Aorta (tissue), 5 donors: ENCODE data around the gene MT1H. TPM values are rescaled to one million over a fixed set of nuclear protein-coding genes. Genes with fewer than 3 reads are reported as not detected.
"Not testable (repeated sequence)": the region's sequence is repeated elsewhere in the genome, so short reads cannot be mapped to it uniquely, and the experiment has no call there.

Experiments used
- ATAC-seq: fragments of 200-7000 bp; cut with Tn5 transposase; one replicate; pipeline ENCODE4 v1.9.1; 2022; ENCODE audit warnings: moderate library complexity; ENCODE audit not compliant: low FRiP score
- DNase-seq, 2 donors: peaks; one replicate each; pipeline ENCODE4 v3.0.0-alpha.2; 2020
- H3K27ac ChIP-seq, 2 donors: one replicate each; pipeline ENCODE4 v1.5.1; 2013; ENCODE audit warnings: low read length in 2 of 2, mild to moderate bottlenecking in 2 of 2, moderate library complexity in 2 of 2, control low read depth in 1 of 2, inconsistent platforms in 1 of 2, low read depth in 1 of 2
- H3K27me3 ChIP-seq, 2 donors: one replicate each; pipeline ENCODE4 v1.6.1; 2013; ENCODE audit warnings: control low read depth in 1 of 2, low read length in 1 of 2, mild to moderate bottlenecking in 1 of 2, moderate library complexity in 1 of 2; ENCODE audit not compliant: insufficient read depth in 2 of 2, control insufficient read depth in 1 of 2
- H3K36me3 ChIP-seq, 2 donors: one replicate each; pipeline ENCODE4 v1.6.1; 2013; ENCODE audit warnings: control low read depth in 1 of 2, low read length in 1 of 2, mild to moderate bottlenecking in 1 of 2; ENCODE audit not compliant: insufficient read depth in 2 of 2, control insufficient read depth in 1 of 2
- H3K4me1 ChIP-seq, 2 donors: one replicate each; pipeline ENCODE4 v1.6.1; 2013; ENCODE audit warnings: low read length in 2 of 2, control low read depth in 1 of 2, mild to moderate bottlenecking in 1 of 2, moderate library complexity in 1 of 2; ENCODE audit not compliant: insufficient read depth in 2 of 2, control insufficient read depth in 1 of 2
- H3K4me3 ChIP-seq, 2 donors: one replicate each; pipeline ENCODE4 v1.5.1; 2013; ENCODE audit warnings: low read length in 2 of 2, control low read depth in 1 of 2, mild to moderate bottlenecking in 1 of 2
- H3K9me3 ChIP-seq: one replicate; pipeline ENCODE4 v1.6.1; 2013; ENCODE audit warnings: mild to moderate bottlenecking, low read length; ENCODE audit not compliant: control insufficient read depth
- WGBS, 2 donors: extraction: QIAGEN DNeasy Blood & Tissue Kit; methylation state at CpG; one replicate each; pipeline ENCODE4 v1.1.7; 2013; 5-methylcytosine and 5-hydroxymethylcytosine counted together
- intact Hi-C, 2 donors: fragments of 100-400 bp; cut with DNase I; formaldehyde crosslinking; loops; one replicate each; pipeline versions ENCODE4 v1.14.2 to v1.15.0; 2022
- polyA plus RNA-seq, 2 donors: library from polyadenylated mRNA; stranded (reverse); fragments of 200-250 nt; gene quantifications; one replicate each; pipeline ENCODE4 v1.2.3, GENCODE V29; 2013
- total RNA-seq, 2 donors: library from RNA; stranded (reverse); fragmentation: NEBNext Ultra II Directional; extraction: Animal tissue kit (Norgen Biotek cat#: 25700); gene quantifications; one replicate each; pipeline ENCODE4 v1.2.1, GENCODE V29; 2021
- donor health status: healthy with polysubstance abuse.
- donor health status: Bipolar disorder and iron deficiency.
- donor health status: DM: no; HTN: no; CAD: no.
- donor health status: DM: no; HTN: no; CAD: no.
- donor health status: DM: yes; HTN: yes; CAD: no.

MT1H gene
- total and polyA plus RNA-seq, 4 donors: 1.6 to 12.6 (median 3.0) TPM; not detected in 1

DNA sequence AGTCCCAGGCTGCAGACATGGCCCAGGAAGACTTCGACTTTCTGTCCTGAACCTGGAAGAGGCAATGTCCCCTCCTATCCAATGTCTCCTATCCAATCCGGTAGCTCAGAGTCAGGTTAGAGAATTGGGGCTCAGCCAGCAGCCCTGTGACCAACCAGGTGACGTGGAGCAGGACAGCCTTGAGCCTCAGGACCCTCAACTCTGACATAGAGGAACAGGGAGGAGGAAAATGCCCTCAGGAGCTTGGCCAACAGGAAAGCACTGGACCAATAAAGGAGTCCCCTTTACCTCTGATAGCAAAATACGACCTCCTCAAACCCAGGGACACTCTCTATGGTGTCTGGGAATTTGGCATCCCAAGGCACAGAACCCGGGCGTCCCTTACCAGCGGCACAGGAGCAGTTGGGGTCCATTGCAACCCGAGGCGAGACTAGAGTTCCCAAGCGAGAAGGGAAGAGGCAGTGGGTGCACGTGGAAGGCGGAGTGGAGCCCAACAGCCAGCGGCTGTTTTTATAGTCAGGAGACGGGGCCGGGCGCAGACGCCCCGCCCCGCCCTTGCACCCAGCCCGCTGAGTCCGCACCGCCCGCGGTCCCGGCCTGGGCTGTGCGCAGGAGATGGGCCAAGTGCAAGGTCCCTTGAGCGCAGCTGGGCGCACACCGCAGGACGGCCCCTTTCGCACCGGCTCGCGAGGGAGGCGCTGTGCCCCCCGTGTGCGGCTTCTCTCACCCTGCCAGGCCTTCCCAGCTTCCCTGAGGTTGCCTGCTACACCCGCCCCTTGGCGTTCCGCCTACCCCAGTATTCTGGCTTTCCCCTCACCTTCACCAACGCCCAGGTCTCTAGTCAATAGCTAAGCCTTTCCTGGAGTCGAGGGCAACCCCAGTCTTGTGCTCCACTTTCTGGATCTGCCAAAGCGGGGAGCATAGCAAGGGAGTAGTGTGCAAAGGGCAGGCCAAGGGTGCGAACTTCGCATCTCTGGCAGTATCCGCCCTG, 1.7 kb upstream of the MT1H start, which contains the start of gene MT1G:
Gene MT1G (minus strand): TSS at position 485 of the 991 bp plus-strand sequence. CDS start 72 bp downstream, at position 413.
- peak; percentile 83 to 85 for DNase-seq
- Histone ChIP-seq H3K4me1 (no peaks in the 10 kb centered on the region), H3K27ac (no peak within 1 kb of the TSS), H3K4me3 (no peak within 1 kb of the TSS), H3K27me3 (no peaks in the 10 kb centered on the region), H3K9me3 (no peaks in the 10 kb centered on the region), H3K36me3 (no peaks in the 10 kb centered on the region)
- peak; percentile 77 for ATAC-seq
- intact Hi-C loops: no loop called here
- WGBS, 2 donors: 15 to 16% methylated on average over 43 to 46 of the region's 46 CpGs

DNA sequence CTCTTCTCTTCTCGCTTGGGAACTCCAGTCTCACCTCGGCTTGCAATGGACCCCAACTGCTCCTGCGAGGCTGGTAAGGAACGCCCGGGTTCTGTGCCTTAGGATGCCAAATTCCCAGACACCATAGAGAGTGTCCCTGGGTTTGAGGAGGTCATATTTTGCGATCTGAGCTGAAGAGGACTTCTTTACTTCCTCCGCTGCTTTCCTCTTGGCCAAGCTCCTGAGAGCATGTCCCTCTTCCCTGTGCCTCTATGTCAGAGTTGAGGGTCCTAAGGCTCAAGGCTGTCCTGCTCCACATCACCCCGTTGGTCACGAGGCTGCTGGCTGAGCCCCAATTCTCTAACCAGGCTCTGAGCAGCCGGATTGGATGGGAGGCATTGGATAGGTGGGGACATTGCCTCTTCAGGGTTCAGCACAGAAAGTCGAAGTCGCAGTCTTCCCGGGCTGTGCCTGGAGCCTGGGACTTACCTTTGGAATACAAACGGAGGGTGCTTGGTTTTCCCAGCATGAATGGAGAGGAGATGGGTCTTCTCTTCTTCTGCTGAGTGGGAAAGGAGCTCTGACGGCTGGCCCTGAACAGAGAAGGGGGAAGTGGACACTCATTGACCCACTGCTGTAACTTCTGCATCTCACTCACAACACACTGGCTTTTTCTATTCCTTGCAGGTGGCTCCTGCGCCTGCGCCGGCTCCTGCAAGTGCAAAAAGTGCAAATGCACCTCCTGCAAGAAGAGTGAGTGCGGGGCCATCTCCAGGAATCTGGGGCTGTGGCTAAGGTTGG, 416 bp downstream of the MT1H start:
- 31 to 32% methylated on average over 19 of the region's 19 CpGs for WGBS, 2 donors
- intact Hi-C loops: no loop called here
- Histone ChIP-seq H3K4me1 (no peaks in the 10 kb centered on the region), H3K9me3 (no peaks in the 10 kb centered on the region), H3K4me3 (no peak overlapping the region), H3K27me3 (no peaks in the 10 kb centered on the region), H3K36me3 (no peaks in the 10 kb centered on the region), H3K27ac (no peak overlapping the region)
- ATAC-seq (no peak), DNase-seq (no peak)

DNA sequence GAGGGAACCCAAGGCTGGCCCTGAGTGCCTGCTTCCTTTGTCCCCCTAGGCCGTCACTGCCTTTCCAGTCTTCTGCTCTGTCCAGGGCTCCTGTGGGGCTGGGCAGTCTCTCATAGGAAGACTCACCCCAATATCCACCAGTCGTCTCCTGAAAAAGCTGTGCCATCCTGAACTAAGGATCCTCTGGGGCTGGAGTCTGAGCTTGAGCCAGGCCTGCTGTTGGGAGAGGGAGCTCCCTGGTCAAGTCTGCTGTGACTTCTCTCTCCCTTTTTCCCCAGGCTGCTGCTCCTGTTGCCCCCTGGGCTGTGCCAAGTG, 963 bp downstream of the MT1H start:
- intact Hi-C loops: no loop called here
- 78 to 85% methylated on average over 2 of the region's 2 CpGs for WGBS, 2 donors

DNA sequence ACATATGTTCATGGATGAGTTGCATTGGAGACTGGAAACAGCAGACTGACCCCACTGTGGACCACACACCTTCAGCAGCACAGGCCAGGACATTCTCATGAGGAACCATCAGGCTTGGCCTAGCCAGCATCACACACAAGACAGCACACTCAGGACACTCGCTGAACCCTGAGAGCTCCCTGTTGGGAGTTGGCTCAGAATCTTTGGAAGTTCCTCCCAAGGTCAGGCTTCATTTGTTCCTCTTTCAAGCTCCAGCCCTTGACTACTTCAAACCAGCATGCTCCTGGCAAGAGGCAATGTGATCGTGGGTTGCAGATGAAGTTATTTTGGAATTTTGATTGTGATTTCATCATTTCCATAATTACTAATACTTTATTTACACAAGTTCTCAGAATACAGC, 2.1 kb downstream of the MT1H start:
- WGBS, 2 donors: 62 to 67% methylated on average over 2 of the region's 2 CpGs
- H3K27me3 ChIP-seq, H3K27ac ChIP-seq, H3K36me3 ChIP-seq, H3K9me3 ChIP-seq, H3K4me3 ChIP-seq, intact Hi-C loops, H3K4me1 ChIP-seq, ATAC-seq, DNase-seq: not testable (repeated sequence)

More for the DNA sequence above, 963 bp downstream of the MT1H start:
- Histone ChIP-seq H3K9me3 (no peaks in the 10 kb centered on the region), H3K4me3 (no peak overlapping the region), H3K4me1 (no peaks in the 10 kb centered on the region), H3K27ac (no peak overlapping the region), H3K27me3 (no peaks in the 10 kb centered on the region), H3K36me3 (no peaks in the 10 kb centered on the region)
- DNase-seq (no peak), ATAC-seq (no peak)

- intact Hi-C loops, H3K27me3 ChIP-seq, H3K4me3 ChIP-seq, H3K27ac ChIP-seq, H3K36me3 ChIP-seq, DNase-seq, H3K4me1 ChIP-seq, ATAC-seq, H3K9me3 ChIP-seq: not testable (repeated sequence)
- 78 to 93% methylated on average over 3 of the region's 3 CpGs for WGBS, 2 donors
Observed at GRCh38 chr16:56672171-56672570, 2.6 kb downstream of the MT1H start.

- no peaks in the 10 kb centered on the region for H3K27me3 ChIP-seq
- 89% methylated on average over 11 of the region's 11 CpGs for WGBS, 2 donors
- ATAC-seq: no peak
Observed at GRCh38 chr16:56672761-56673536, 3.3 kb downstream of the MT1H start.

GRCh38 chr16:56673921-56674320, 4.3 kb downstream of the MT1H start:
- intact Hi-C loops: loop anchor here in 1 of 2 donors (2.0 kb wide), 1 partner anchor 29 kb away; no protein-coding TSS in a partner anchor
- no peak overlapping the region for H3K27ac ChIP-seq
- H3K4me3 ChIP-seq: no peak overlapping the region
- no peaks in the 10 kb centered on the region for H3K9me3 ChIP-seq
- ATAC-seq (no peak), DNase-seq (no peak)
- H3K36me3 ChIP-seq: no peaks in the 10 kb centered on the region
- H3K4me1 ChIP-seq: no peaks in the 10 kb centered on the region
- no peaks in the 10 kb centered on the region for H3K27me3 ChIP-seq
- WGBS, 2 donors: 44 to 46% methylated on average over 12 of the region's 12 CpGs

More at GRCh38 chr16:56672761-56673536, 3.3 kb downstream of the MT1H start:
- DNase-seq: no peak
- intact Hi-C loops: no loop called here
- no peak overlapping the region for H3K27ac ChIP-seq
- no peak overlapping the region for H3K4me3 ChIP-seq
- no peaks in the 10 kb centered on the region for H3K9me3 ChIP-seq
- no peaks in the 10 kb centered on the region for H3K4me1 ChIP-seq
- no peaks in the 10 kb centered on the region for H3K36me3 ChIP-seq

GRCh38 chr16:56674570-56674969, 5.0 kb downstream of the MT1H start:
- not testable (repeated sequence) for ATAC-seq, H3K27me3 ChIP-seq, H3K9me3 ChIP-seq, H3K27ac ChIP-seq, H3K4me1 ChIP-seq, DNase-seq, H3K4me3 ChIP-seq, H3K36me3 ChIP-seq
- intact Hi-C loops: loop anchor here in 1 of 2 donors (2.0 kb wide), 1 partner anchor 28 kb away; no protein-coding TSS in a partner anchor
- WGBS, 2 donors: 94 to 96% methylated on average over 6 of the region's 6 CpGs
